GM12878 (cell line): ENCODE results near the gene DUSP18. TPM values are rescaled to one million over a fixed set of nuclear protein-coding genes. Genes with fewer than 3 reads are reported as not detected.
A peak's percentile ranks its signal among the peaks of the same experiment; 100 is the strongest.

Experiments
- CBX3 ChIP-seq: fragments of 200-600 bp; sonication (generic); IDR thresholded peaks from 2 replicates; pipeline ENCODE4 v1.6.1; 2016; ENCODE audit warnings: low read depth, borderline replicate concordance
- CHD2 ChIP-seq: IDR thresholded peaks from 2 replicates; pipeline ENCODE4 v1.6.1; 2011; ENCODE audit warnings: low read depth, low read length, improper control_type of control experiment, borderline replicate concordance
- ELK1 ChIP-seq: IDR thresholded peaks from 2 replicates; pipeline ENCODE4 v1.6.1; 2012; ENCODE audit warnings: low read depth, low read length, improper control_type of control experiment
- GATAD2B ChIP-seq: fragments of 450-650 bp; conservative IDR thresholded peaks from 2 replicates; pipeline ENCODE4 v1.6.1; 2017; ENCODE audit warnings: low read depth, mild to moderate bottlenecking, moderate library complexity
- IRF4 ChIP-seq: IDR thresholded peaks from 2 replicates; pipeline ENCODE4 v1.6.1; 2011; ENCODE audit warnings: low read depth, low read length
- IRF5 ChIP-seq: fragments of 450-650 bp; IDR thresholded peaks from 2 replicates; pipeline ENCODE4 v1.6.1; 2017; ENCODE audit warnings: borderline replicate concordance
- MXI1 ChIP-seq: fragments of 150-350 bp; IDR thresholded peaks from 2 replicates; pipeline ENCODE4 v1.6.1; 2011; ENCODE audit warnings: low read depth, mild to moderate bottlenecking, inconsistent platforms, low read length, improper control_type of control experiment
- NR2F1 ChIP-seq: fragments of 450-650 bp; conservative IDR thresholded peaks from 2 replicates; pipeline ENCODE4 v1.6.1; 2017; ENCODE audit warnings: mild to moderate bottlenecking
- PRDM15 ChIP-seq: fragments of 450-650 bp; formaldehyde crosslinking; IDR thresholded peaks from 2 replicates; pipeline ENCODE4 v1.4.0; 2020; ENCODE audit warnings: mild to moderate bottlenecking, moderate library complexity
- RAD21 ChIP-seq: IDR thresholded peaks from 2 replicates; pipeline ENCODE4 v1.6.1; 2011; ENCODE audit warnings: mild to moderate bottlenecking, low read depth, low read length, moderate library complexity; ENCODE audit not compliant: insufficient read depth
- SMC3 ChIP-seq: IDR thresholded peaks from 2 replicates; pipeline ENCODE4 v1.6.1; 2011; ENCODE audit warnings: low read length, improper control_type of control experiment, borderline replicate concordance
- SREBF1 ChIP-seq: IDR thresholded peaks from 2 replicates; pipeline ENCODE4 v1.6.1; 2012; ENCODE audit warnings: mild to moderate bottlenecking, low read length
- TCF3 ChIP-seq: IDR thresholded peaks from 2 replicates; pipeline ENCODE4 v1.6.1; 2012; ENCODE audit warnings: low read depth, mild to moderate bottlenecking, low read length, borderline replicate concordance; ENCODE audit not compliant: insufficient read depth
- TCF7 ChIP-seq: IDR thresholded peaks from 2 replicates; pipeline ENCODE4 v1.6.1; 2014; ENCODE audit warnings: antibody characterized with exemption, borderline replicate concordance
- ZNF207 ChIP-seq: fragments of 450-650 bp; IDR thresholded peaks from 2 replicates; pipeline ENCODE4 v1.6.1; 2014; ENCODE audit warnings: antibody characterized with exemption, mild to moderate bottlenecking, borderline replicate concordance
- polyA plus RNA-seq, 11 experiments: library from polyadenylated mRNA; depleted of rRNA in 4 of 11; unstranded in 6 of 11; stranded (reverse) in 5 of 11; fragments of >200 nt; fragmentation: Nextera tagmentation in 4 of 11; fragmentation: Illumina TruSeq in 1 of 11; extraction: Ambion mirVana in 4 of 11; extraction: Trizol in 1 of 11; gene quantifications; 1 replicate in 1 of 11; 2 replicates in 10 of 11; pipeline versions ENCODE4 v1.2.1 to v1.2.3, GENCODE V29; 2011 to 2016; ENCODE audit warnings: inconsistent platforms in 2 of 11, missing spikeins in 2 of 11, low read depth in 1 of 11
- total RNA-seq, 4 experiments: library from RNA; depleted of rRNA in 3 of 4; stranded (reverse); fragments of >200 nt in 3 of 4; fragmentation: Illumina TruSeq in 1 of 4; extraction: Trizol in 1 of 4; gene quantifications; 2 replicates each; pipeline versions ENCODE4 v1.2.1 to v1.2.3, GENCODE V29; 2013 to 2021
- TF ChIP-seq, protein P1 (sequence below): IDR thresholded peaks from 2 replicates; pipeline ENCODE4 v1.6.1; 2012; ENCODE audit warnings: improper control_type of control experiment, low read depth, low read length; ENCODE audit not compliant: insufficient replicate concordance

DUSP18 gene
- total and polyA plus RNA-seq, 10 of the 15 experiments (the other 5 are each of a cell fraction or from before 2014, with no cell fraction given), result 1.9 to 11.9 (median 7.7) TPM

- TF ChIP-seq PRDM15, result no peak
- TF ChIP-seq ZNF207, result 0 out of 2 replicates have a peak, but pooled peaks have one; percentile 36
- 0 out of 2 replicates have a peak, but pooled peaks have one; percentile 54 for TF ChIP-seq NR2F1
- TF ChIP-seq CHD2, result 0 out of 2 replicates have a peak, but pooled peaks have one; percentile 6
- peak; percentile 96 for TF ChIP-seq RAD21
- no peak for TF ChIP-seq IRF4
- TF ChIP-seq IRF5, result no peak
- TF ChIP-seq, protein P1, sequence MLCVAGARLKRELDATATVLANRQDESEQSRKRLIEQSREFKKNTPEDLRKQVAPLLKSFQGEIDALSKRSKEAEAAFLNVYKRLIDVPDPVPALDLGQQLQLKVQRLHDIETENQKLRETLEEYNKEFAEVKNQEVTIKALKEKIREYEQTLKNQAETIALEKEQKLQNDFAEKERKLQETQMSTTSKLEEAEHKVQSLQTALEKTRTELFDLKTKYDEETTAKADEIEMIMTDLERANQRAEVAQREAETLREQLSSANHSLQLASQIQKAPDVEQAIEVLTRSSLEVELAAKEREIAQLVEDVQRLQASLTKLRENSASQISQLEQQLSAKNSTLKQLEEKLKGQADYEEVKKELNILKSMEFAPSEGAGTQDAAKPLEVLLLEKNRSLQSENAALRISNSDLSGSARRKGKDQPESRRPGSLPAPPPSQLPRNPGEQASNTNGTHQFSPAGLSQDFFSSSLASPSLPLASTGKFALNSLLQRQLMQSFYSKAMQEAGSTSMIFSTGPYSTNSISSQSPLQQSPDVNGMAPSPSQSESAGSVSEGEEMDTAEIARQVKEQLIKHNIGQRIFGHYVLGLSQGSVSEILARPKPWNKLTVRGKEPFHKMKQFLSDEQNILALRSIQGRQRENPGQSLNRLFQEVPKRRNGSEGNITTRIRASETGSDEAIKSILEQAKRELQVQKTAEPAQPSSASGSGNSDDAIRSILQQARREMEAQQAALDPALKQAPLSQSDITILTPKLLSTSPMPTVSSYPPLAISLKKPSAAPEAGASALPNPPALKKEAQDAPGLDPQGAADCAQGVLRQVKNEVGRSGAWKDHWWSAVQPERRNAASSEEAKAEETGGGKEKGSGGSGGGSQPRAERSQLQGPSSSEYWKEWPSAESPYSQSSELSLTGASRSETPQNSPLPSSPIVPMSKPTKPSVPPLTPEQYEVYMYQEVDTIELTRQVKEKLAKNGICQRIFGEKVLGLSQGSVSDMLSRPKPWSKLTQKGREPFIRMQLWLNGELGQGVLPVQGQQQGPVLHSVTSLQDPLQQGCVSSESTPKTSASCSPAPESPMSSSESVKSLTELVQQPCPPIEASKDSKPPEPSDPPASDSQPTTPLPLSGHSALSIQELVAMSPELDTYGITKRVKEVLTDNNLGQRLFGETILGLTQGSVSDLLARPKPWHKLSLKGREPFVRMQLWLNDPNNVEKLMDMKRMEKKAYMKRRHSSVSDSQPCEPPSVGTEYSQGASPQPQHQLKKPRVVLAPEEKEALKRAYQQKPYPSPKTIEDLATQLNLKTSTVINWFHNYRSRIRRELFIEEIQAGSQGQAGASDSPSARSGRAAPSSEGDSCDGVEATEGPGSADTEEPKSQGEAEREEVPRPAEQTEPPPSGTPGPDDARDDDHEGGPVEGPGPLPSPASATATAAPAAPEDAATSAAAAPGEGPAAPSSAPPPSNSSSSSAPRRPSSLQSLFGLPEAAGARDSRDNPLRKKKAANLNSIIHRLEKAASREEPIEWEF, result no peak
- no peak for TF ChIP-seq ELK1
- TF ChIP-seq TCF3, result no peak
- no peak for TF ChIP-seq SREBF1
- TF ChIP-seq SMC3, result peak; percentile 94
- peak; percentile 65; the same call in 1 of the 2 replicates for TF ChIP-seq GATAD2B
- TF ChIP-seq CBX3, result no peak
- no peak for TF ChIP-seq MXI1
- TF ChIP-seq TCF7, result no peak
Observed at GRCh38 chr22:30634471-30635233, 33.0 kb downstream of the DUSP18 start (continued).
